Activated naive CD8-positive, alpha-beta T cell treated with anti-CD3 and anti-CD28 coated beads, Interleukin-2, amount 50 U/mL, for 24 hours (primary cell): ENCODE measurements around the gene TMEM130.

Experiments used
- ATAC-seq: fragments of 150-1000 bp; cut with Tn5 transposase; one replicate; pipeline ENCODE4 v1.10.0; 2021
- DNase-seq: peaks from one replicate; pipeline ENCODE4 v3.0.0; 2021
- H3K27ac Mint-ChIP-seq: one replicate; pipeline ENCODE4 v1.8.0; 2021; ENCODE audit warnings: mild to moderate bottlenecking, mixed read lengths
- H3K27me3 Mint-ChIP-seq: one replicate; pipeline ENCODE4 v1.8.0; 2021; ENCODE audit warnings: mixed read lengths
- H3K36me3 Mint-ChIP-seq: one replicate; pipeline ENCODE4 v1.8.0; 2021; ENCODE audit warnings: low read depth, mixed read lengths
- H3K4me1 Mint-ChIP-seq: one replicate; pipeline ENCODE4 v1.8.0; 2021; ENCODE audit warnings: mixed read lengths
- H3K4me3 Mint-ChIP-seq: one replicate; pipeline ENCODE4 v1.8.0; 2021; ENCODE audit warnings: mild to moderate bottlenecking, moderate library complexity, mixed read lengths
- H3K9me3 Mint-ChIP-seq: one replicate; pipeline ENCODE4 v1.8.0; 2021; ENCODE audit warnings: mixed read lengths

The TMEM130 gene

DNA sequence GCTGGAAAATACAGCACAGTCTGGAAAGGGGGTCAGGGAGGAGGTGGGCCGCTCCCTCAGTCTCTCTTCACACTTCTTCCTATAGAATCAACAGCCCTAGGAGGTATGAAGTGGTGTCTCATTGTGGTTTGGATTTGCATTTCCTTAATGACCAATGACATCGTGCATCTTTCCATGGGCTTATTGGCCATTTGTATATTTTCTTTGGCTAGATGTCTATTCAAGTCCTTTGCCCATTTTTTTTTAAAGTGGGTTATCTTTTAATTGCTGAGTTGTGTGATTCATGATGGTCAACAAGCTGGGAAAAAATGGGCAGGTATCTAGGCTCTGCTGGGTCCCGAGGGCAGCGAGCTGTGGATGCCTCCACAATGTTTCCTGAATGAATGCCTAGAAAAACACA is 29.1 kb downstream of the TMEM130 start:
- DNase-seq (no peak), ATAC-seq (no peak)

DNA sequence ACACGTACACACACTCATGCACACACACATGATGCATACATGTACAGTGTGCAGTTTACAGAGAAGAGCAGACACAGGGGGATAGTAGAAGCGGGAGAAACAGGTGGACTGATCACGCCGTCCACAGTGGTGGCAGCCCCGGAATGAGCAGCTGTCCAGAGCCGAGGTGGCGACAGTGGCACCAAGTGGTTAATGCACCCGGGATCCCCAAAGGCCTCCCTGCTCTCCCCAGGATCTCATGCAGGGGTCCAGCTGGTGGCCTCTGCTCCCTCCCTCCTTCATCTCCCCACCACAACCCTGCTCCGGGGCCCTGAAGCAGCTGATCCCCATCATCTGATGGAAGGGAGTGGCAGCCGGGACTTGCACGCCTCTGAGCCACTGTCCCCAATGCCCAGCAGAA is 29.7 kb downstream of the TMEM130 start:
- Mint-ChIP-seq H3K27me3 (peaks cover 6% of the 10 kb centered on the region), H3K36me3 (no peaks in the 10 kb centered on the region), H3K4me1 (no peaks in the 10 kb centered on the region), H3K9me3 (no peaks in the 10 kb centered on the region), H3K27ac (no peak overlapping the region), H3K4me3 (no peak overlapping the region)
- DNase-seq: no peak
- no peak for ATAC-seq

More for the DNA sequence above, 29.1 kb downstream of the TMEM130 start:
- peaks cover 6% of the 10 kb centered on the region for H3K27me3 Mint-ChIP-seq
- H3K4me1 Mint-ChIP-seq: no peaks in the 10 kb centered on the region
- no peak overlapping the region for H3K27ac Mint-ChIP-seq
- no peak overlapping the region for H3K4me3 Mint-ChIP-seq
- no peaks in the 10 kb centered on the region for H3K9me3 Mint-ChIP-seq
- no peaks in the 10 kb centered on the region for H3K36me3 Mint-ChIP-seq

DNA sequence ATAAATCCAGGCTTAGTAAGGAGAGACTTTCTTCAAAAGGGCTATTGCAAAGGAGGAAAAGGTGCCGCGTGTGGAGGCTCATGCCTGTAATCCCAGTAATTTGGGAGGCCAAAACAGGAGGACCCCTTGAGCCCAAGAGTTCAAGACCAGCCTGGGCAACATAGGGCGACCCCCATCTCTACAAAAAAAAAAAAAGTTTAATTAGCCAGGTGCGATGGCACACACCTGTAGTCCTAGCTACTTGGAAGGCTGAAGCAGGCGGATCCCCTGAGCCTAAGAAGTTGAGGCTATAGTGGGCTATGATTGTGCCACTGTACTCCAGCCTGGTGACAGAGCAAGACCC is 32.2 kb downstream of the TMEM130 start:
- Mint-ChIP-seq H3K27me3 (peaks cover 6% of the 10 kb centered on the region), H3K4me3 (no peak overlapping the region), H3K9me3 (no peaks in the 10 kb centered on the region), H3K36me3 (no peaks in the 10 kb centered on the region), H3K4me1 (no peaks in the 10 kb centered on the region), H3K27ac (no peak overlapping the region)
- no peak for ATAC-seq
- DNase-seq: no peak

DNA sequence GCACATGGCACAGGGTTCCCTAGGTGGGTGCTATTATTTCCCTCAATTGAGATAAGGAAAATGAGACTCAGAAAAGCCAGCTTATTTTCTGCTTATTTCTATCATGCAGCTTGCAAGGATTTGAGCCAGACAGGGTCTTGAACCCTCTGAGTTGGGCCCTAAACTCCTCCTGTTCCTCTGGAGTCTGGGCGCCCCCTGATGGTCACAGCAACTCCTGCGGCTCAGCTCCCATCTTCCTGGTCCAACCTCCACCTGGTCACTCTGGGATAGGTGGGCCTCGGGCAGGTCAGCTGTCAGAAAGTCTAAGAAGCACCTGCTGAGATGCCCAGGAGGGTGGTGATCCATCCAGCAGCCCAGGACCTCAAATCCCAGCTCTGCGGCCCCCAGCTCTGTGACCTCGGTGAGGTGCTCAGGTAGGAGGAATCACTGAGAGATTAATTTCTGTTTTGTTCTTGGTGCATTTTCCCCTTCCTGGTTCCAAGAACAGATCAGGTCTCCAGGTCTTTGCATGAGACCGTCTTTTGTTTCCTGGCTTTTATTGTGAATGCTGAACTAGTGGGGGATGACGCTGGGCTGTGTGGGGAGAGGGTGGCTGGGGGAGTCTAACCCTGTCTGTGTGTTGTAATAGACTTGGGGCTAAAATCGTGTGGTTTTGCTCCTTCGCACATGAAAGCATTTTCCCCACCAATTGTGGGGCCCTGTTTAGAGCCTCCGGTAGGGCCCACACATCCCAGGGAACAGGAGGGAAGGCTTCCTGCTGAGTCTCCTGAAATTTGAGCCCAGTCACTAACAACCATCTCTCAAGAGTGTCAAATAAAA is 32.8 kb downstream of the TMEM130 start:
- Mint-ChIP-seq H3K27ac (no peak overlapping the region), H3K36me3 (no peaks in the 10 kb centered on the region), H3K27me3 (peaks cover 6% of the 10 kb centered on the region), H3K4me3 (no peak overlapping the region), H3K4me1 (no peaks in the 10 kb centered on the region), H3K9me3 (no peaks in the 10 kb centered on the region)
- DNase-seq: peak; percentile 42
- no peak for ATAC-seq

DNA sequence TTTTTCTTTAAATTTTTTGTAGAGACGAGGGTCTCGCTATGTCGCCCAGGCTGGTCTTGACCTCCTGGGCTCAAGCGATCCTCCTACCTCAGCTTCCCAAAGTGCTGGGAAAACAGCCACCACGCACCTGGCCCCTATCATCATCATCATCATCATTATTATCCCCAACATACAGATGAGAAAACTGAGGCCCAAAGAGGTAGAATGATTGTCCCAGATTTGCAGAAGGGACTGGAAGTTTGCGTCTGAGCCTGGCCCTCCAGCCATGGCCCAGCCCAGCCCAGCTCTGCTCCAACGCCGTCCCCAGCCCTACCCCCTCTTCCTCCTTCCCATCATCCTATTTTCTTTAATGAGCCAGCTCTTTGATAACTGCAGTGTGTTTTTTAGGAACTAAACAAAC is 34.9 kb downstream of the TMEM130 start:
- no peak overlapping the region for H3K4me3 Mint-ChIP-seq
- H3K36me3 Mint-ChIP-seq: no peaks in the 10 kb centered on the region
- no peaks in the 10 kb centered on the region for H3K4me1 Mint-ChIP-seq
- H3K27ac Mint-ChIP-seq: no peak overlapping the region
- no peaks in the 10 kb centered on the region for H3K9me3 Mint-ChIP-seq
- H3K27me3 Mint-ChIP-seq: peaks cover 5% of the 10 kb centered on the region
- ATAC-seq (no peak), DNase-seq (no peak)

DNA sequence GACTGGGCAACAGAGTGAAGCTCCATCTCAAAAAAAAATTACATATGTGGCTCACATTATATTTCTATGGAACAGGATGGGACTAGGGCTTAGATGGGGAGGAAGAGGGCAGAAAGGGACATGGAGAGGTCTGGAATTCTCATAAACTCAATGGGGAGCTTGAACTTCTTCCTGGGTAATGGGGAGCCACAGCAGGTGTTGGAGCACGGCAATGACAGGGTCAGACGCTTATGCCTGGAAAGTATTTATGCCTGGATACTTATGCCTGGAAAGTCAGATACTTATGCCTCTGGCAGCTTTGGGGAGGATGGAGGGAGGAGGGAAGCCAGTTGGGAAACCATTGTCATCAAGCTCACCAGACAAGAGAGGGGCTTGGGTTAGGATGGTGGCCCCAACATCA is 36.8 kb downstream of the TMEM130 start:
- DNase-seq (no peak), ATAC-seq (no peak)
- Mint-ChIP-seq H3K9me3 (no peaks in the 10 kb centered on the region), H3K4me1 (no peaks in the 10 kb centered on the region), H3K4me3 (no peak overlapping the region), H3K27ac (no peak overlapping the region), H3K36me3 (no peaks in the 10 kb centered on the region), H3K27me3 (peaks cover 7% of the 10 kb centered on the region)

DNA sequence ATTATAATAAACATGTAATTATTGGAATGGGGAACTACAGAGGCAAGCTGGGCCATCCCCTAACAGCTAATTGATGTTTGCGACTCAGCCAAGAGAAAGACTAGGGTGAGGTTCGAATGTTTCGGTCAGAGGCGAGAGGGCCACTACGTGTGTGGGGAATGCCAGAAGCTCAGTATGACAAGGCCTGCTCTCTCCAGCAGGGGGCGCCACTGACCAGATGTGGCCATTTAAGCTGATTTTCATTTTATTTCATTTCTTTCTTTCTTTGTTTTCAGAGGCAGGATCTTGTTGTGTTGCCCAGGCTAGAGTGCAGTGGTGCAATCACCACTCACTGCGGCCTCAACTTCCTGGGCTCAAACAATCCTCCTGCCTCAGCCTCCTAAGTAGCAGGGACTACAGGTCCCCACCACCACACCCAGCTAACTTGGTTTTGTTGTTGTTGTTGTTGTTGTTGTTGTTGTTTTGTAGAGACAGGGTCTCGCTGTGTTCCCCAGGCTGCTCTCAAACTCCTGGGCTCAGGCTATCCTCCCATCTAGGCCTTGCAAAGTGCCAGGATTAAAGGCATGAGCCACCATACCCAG is 38.1 kb downstream of the TMEM130 start:
- peaks cover 10% of the 10 kb centered on the region for H3K27me3 Mint-ChIP-seq
- no peaks in the 10 kb centered on the region for H3K36me3 Mint-ChIP-seq
- H3K27ac Mint-ChIP-seq: no peak overlapping the region
- H3K4me1 Mint-ChIP-seq: no peaks in the 10 kb centered on the region
- no peak for ATAC-seq
- DNase-seq: peak; percentile 56
- H3K9me3 Mint-ChIP-seq: no peaks in the 10 kb centered on the region
- no peak overlapping the region for H3K4me3 Mint-ChIP-seq

DNA sequence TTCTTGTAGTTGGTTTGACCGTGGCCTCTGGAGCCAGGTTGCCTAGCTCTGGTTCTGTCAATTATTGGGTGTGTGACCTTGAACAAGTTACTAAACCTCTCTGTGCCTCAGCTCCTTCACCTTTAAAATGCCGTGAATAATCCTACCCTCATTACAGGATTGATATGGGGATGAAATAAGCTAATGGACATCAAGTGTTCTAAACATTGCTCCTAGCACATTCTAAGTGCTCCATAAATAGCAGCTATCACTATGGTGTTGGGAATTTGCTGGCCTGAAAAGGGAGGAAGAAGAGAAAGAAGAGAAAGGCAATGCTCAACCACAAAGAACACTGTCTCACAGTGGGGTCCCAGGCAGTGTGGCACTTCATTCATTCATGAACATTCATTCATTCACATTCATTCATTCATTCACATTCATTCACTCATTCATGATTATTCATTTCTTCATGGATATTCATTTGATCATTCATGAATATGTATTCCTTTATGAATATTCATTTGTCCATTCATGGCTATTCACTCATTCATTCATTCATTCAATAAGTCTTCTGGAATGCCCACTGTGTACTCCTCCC is 38.8 kb downstream of the TMEM130 start:
- H3K4me1 Mint-ChIP-seq: no peaks in the 10 kb centered on the region
- peaks cover 10% of the 10 kb centered on the region for H3K27me3 Mint-ChIP-seq
- no peak for DNase-seq
- ATAC-seq: no peak
- H3K36me3 Mint-ChIP-seq: no peaks in the 10 kb centered on the region
- no peak overlapping the region for H3K27ac Mint-ChIP-seq
- H3K9me3 Mint-ChIP-seq: no peaks in the 10 kb centered on the region
- no peak overlapping the region for H3K4me3 Mint-ChIP-seq

DNA sequence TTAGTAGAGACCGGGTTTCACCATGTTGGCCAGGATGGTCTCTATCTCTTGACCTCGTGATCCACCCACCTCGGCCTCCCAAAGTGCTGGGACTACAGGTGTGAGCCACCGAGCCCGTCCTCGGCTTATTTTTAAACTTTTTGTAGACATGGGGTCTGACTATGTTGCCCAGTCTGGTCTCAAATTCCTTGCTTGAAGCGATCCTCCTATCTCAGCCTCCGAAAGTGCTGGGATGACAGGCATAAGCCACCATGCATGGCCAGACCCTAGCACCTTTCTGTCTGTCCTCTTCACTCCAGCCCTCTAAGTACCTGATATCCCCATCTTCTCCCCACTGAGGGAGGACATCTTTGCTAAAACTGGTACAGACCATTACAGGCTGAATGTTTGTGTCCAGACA is 41.4 kb downstream of the TMEM130 start:
- H3K27ac Mint-ChIP-seq: no peak overlapping the region
- H3K9me3 Mint-ChIP-seq: no peaks in the 10 kb centered on the region
- no peaks in the 10 kb centered on the region for H3K36me3 Mint-ChIP-seq
- ATAC-seq: no peak
- no peaks in the 10 kb centered on the region for H3K4me1 Mint-ChIP-seq
- DNase-seq: no peak
- H3K27me3 Mint-ChIP-seq: peaks cover 12% of the 10 kb centered on the region
- no peak overlapping the region for H3K4me3 Mint-ChIP-seq

DNA sequence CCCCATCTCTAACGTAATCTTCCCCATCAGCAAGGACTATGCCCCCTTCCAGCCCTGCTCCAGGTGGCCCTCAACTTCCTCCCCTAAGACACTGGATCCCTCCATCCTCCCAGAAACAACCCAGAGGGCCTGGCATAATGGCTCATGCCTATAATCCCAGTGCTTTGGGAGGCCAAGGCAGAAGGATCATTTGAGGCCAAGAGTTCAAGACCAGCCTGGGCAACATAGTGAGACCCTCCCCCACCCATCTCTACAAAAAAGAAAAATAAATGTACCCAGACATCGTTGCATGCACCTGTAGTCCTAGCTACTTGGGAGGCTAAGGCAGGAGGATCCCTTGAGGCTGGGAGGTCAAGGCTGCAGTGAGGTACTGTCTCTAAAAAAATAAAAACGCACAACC is 42.6 kb downstream of the TMEM130 start:
- Mint-ChIP-seq H3K36me3 (no peaks in the 10 kb centered on the region), H3K4me1 (no peaks in the 10 kb centered on the region), H3K27me3 (peaks cover 13% of the 10 kb centered on the region), H3K27ac (no peak overlapping the region), H3K9me3 (no peaks in the 10 kb centered on the region), H3K4me3 (no peak overlapping the region)
- ATAC-seq (no peak), DNase-seq (no peak)

DNA sequence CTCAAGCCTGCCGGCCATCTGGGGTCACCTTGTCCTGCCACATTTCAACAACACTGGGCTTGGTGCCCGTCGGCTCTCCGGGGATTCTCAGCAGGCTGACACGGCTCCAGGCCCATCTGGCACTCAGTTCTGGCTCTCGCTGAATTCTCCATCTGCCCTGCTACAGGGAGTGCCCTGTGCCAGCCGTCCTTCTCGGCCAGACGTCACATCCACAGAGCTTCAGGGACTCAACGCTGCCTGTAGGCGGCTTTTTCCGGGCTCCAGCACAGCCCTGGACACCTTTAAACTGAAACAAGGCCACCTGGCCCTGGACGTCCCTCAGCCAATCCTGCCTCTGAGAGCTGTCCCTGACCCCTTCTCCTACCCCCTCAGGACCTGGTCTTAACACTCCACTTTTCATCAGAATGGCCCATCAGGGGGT is 43.0 kb downstream of the TMEM130 start:
- no peak for DNase-seq
- Mint-ChIP-seq H3K27ac (no peak overlapping the region), H3K4me1 (no peaks in the 10 kb centered on the region), H3K4me3 (no peak overlapping the region), H3K36me3 (no peaks in the 10 kb centered on the region), H3K9me3 (no peaks in the 10 kb centered on the region), H3K27me3 (peaks cover 13% of the 10 kb centered on the region)
- ATAC-seq: no peak

DNA sequence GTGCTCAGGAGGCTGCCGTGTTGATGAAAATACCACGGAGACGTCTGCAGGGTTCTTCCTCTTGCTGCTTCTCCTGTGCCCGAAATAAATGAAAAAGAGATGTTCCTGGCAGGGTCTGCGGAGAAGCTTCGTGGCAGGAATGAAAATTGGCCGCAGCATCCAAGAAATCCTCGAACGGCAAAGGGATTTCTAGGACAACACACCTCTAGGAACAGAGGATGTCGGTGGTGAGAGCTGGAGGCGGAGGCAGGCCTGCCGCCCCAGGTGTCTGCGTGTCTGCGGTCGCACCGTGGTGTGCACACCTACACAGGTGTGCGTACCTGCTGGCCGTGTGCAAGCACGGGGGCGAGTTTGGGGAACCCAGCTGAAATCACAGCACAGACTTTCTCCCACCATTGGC is 43.4 kb downstream of the TMEM130 start:
- H3K4me1 Mint-ChIP-seq: no peaks in the 10 kb centered on the region
- no peak for DNase-seq
- H3K36me3 Mint-ChIP-seq: no peaks in the 10 kb centered on the region
- H3K4me3 Mint-ChIP-seq: no peak overlapping the region
- H3K27me3 Mint-ChIP-seq: peaks cover 13% of the 10 kb centered on the region
- no peak for ATAC-seq
- H3K27ac Mint-ChIP-seq: no peak overlapping the region
- no peaks in the 10 kb centered on the region for H3K9me3 Mint-ChIP-seq

DNA sequence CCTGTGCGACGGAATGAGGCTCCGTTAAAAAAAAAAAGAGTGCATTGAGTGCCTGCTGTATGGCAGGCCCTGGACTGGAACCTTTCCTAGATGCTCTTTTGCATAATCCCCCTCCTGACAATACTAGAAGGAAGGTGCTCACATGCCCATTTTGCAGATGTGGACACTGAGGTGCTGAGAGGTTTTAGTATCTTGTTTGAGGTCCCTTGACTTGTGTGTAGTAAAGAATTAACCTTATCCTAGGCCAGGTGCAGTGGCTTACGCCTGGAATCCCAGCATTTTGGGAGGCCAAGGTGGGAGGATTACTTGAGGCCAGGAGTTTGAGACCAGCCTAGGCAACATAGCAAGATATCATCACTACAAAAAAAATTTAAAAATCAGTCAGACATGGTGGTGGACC is 46.6 kb downstream of the TMEM130 start:
- ATAC-seq: no peak
- no peak for DNase-seq
- Mint-ChIP-seq H3K4me1 (no peaks in the 10 kb centered on the region), H3K9me3 (no peaks in the 10 kb centered on the region), H3K4me3 (no peak overlapping the region), H3K27me3 (peaks cover 7% of the 10 kb centered on the region), H3K27ac (no peak overlapping the region), H3K36me3 (no peaks in the 10 kb centered on the region)

DNA sequence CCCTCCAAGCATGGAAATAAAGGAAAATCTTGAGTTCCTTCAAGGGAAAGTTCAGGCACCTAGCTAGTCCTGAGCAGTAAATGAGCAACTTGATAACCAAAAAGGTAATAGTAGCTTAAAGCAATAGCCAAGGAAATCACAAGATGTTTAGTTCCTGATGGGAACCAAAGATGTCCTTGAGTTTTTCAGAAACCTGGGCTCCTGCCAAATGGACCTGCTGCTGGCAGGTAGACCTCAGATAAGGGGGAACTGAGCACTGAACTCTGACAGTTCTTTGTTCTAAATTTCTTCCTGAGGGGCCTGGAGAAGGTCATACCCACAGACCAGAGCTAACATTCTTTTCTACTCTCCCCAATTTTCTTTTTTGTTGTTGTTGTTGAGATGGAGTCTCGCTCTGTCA is 48.5 kb downstream of the TMEM130 start:
- DNase-seq (no peak), ATAC-seq (no peak)
- Mint-ChIP-seq H3K27ac (no peak overlapping the region), H3K4me3 (no peak overlapping the region), H3K4me1 (no peaks in the 10 kb centered on the region), H3K27me3 (peaks cover 8% of the 10 kb centered on the region), H3K36me3 (no peaks in the 10 kb centered on the region), H3K9me3 (no peaks in the 10 kb centered on the region)

DNA sequence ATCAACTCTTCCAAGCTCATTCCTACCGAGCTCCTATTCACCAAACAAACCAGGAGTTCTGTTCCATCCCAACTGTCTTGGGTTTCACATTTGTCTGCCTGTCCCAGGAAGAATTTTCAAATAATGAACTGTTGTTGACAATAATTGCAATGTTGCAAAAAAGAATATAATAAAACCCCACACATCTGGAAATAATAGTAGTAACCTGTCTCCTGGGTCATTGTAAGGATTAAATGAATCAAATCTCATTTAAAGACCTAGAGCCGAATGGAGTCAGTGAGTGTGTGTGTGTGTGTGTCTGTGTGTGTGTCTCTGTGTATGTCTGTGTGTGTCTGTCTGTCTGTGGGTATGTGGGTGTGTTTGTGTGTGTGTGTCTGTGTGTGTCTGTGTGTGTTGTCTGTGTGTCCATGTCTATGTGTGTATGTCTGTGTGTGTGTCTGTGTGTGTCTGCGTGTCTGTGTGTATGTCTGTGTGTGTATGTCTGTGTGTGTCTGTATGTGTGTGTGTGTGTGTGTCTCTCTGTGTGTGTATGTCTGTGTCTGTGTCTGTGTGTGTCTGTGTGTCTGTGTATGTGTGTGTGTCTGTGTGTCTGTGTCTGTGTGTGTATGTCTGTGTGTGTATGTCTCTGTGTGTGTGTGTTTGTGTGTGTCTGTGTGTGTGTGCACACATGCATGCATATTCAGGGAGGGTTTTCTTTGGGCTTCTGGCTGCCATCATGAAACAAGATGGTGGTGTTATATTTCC is 52.7 kb downstream of the TMEM130 start:
- no peak for ATAC-seq
- Mint-ChIP-seq H3K27ac (no peak overlapping the region), H3K4me3 (no peak overlapping the region), H3K9me3 (no peaks in the 10 kb centered on the region), H3K27me3 (peaks cover 13% of the 10 kb centered on the region), H3K4me1 (no peaks in the 10 kb centered on the region), H3K36me3 (no peaks in the 10 kb centered on the region)
- DNase-seq: no peak
